Stimulated activated naive B cell treated with anti-CD40 and anti-IgM and Interleukin-4, amounts not matched to agents 10 μg/mL and 1 μg/mL and 100 μg/mL, for 72 hours (primary cell): ENCODE results near the gene SLC22A3.

ENCODE experiments used
- ATAC-seq, 2 donors: fragments of 150-1000 bp; cut with Tn5 transposase; replicated peaks; 2 replicates each; pipeline ENCODE4 v1.10.0; 2021; ENCODE audit warnings: moderate library complexity in 1 of 2
- DNase-seq: peaks from one replicate; pipeline ENCODE4 v3.0.0; 2021
- H3K27ac Mint-ChIP-seq: one replicate; pipeline ENCODE4 v1.8.0; 2022; ENCODE audit warnings: mild to moderate bottlenecking, mixed read lengths
- H3K27me3 Mint-ChIP-seq, 2 donors: one replicate each; pipeline ENCODE4 v1.8.0; 2022; ENCODE audit warnings: mixed read lengths in 2 of 2
- H3K36me3 Mint-ChIP-seq, 2 donors: one replicate each; pipeline ENCODE4 v1.8.0; 2022; ENCODE audit warnings: mixed read lengths in 2 of 2, mild to moderate bottlenecking in 1 of 2
- H3K4me1 Mint-ChIP-seq, 2 donors: one replicate each; pipeline ENCODE4 v1.8.0; 2022; ENCODE audit warnings: mixed read lengths in 2 of 2, mild to moderate bottlenecking in 1 of 2
- H3K4me3 Mint-ChIP-seq, 2 donors: one replicate each; pipeline ENCODE4 v1.8.0; 2022; ENCODE audit warnings: mild to moderate bottlenecking in 2 of 2, mixed read lengths in 2 of 2, moderate library complexity in 1 of 2
- H3K9me3 Mint-ChIP-seq, 2 donors: one replicate each; pipeline ENCODE4 v1.8.0; 2022; ENCODE audit warnings: mixed read lengths in 2 of 2, mild to moderate bottlenecking in 1 of 2

Gene SLC22A3

DNA sequence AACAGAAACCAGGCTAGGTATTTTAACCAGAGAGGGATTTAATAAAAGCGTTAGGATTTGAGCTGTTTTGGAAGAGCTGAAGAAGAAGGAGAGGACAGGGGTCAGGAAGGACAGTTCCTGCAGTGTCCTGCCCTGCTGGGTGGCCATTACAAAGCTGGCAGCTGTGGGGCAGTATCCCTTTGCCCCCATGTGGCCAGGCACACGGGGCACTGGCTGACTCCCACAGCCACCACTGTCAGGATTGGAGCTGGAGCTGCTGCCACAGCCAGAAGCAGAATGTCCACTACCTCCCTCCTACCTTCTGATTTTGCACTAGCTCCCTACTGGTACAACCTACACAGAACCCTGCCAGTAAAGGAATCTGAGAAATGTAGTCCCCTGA, 46.5 kb downstream of the SLC22A3 start:
- Mint-ChIP-seq H3K4me3 (no peak overlapping the region), H3K36me3 (no peaks in the 10 kb centered on the region), H3K27ac (no peak overlapping the region), H3K9me3 (peaks cover 0 to 5% of the 10 kb centered on the region in 2 donors), H3K27me3 (peaks cover 11 to 14% of the 10 kb centered on the region in 2 donors), H3K4me1 (no peaks in the 10 kb centered on the region)
- DNase-seq (no peak), ATAC-seq (no peak)

DNA sequence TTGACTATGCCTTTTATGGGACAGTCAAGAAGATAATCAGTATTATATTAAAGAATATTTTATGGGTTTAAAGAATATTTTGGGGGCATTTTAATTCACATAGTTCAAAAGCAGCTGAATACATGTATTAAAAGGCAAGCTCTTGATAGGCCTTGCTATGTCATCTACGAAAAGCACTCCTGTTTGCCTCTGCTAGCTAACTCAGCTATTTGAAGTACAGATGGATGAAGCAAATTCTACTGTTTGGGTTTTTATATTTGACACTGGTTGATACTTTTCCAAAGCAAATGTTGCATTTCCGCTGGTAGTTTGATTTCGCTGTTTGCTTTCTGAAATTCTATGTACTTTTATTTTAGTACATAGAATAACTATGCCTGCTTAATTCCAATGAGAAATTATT, 47.0 kb downstream of the SLC22A3 start:
- Mint-ChIP-seq H3K27ac (no peak overlapping the region), H3K4me1 (no peaks in the 10 kb centered on the region), H3K36me3 (no peaks in the 10 kb centered on the region), H3K27me3 (peaks cover 6 to 11% of the 10 kb centered on the region in 2 donors), H3K9me3 (peaks cover 0 to 5% of the 10 kb centered on the region in 2 donors), H3K4me3 (no peak overlapping the region)
- ATAC-seq (no peak), DNase-seq (no peak)

DNA sequence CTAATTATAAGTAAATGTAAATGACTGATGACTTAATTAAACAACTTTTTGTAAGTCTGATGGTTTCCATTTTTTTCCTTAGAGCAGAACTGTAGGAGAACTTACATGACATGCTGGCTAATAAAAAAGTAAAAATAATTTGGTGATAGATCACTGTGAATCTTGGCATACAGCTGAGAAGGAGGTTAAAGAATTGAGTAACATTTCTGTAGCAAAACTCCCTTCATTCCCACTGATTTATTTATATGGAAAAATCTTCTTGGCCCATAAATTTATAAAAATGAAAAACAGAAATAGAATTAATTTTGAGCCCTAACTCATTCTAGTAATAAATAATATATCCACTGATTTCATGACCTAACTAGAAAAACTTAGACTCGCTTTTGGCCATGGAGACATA, 48.1 kb downstream of the SLC22A3 start:
- no peak overlapping the region for H3K4me3 Mint-ChIP-seq
- H3K9me3 Mint-ChIP-seq: peaks cover 3 to 5% of the 10 kb centered on the region in 2 donors
- ATAC-seq: no peak
- no peak for DNase-seq
- H3K4me1 Mint-ChIP-seq: peaks cover 0 to 3% of the 10 kb centered on the region in 2 donors
- H3K27me3 Mint-ChIP-seq: peaks cover 0 to 13% of the 10 kb centered on the region in 2 donors
- H3K27ac Mint-ChIP-seq: no peak overlapping the region
- no peaks in the 10 kb centered on the region for H3K36me3 Mint-ChIP-seq

DNA sequence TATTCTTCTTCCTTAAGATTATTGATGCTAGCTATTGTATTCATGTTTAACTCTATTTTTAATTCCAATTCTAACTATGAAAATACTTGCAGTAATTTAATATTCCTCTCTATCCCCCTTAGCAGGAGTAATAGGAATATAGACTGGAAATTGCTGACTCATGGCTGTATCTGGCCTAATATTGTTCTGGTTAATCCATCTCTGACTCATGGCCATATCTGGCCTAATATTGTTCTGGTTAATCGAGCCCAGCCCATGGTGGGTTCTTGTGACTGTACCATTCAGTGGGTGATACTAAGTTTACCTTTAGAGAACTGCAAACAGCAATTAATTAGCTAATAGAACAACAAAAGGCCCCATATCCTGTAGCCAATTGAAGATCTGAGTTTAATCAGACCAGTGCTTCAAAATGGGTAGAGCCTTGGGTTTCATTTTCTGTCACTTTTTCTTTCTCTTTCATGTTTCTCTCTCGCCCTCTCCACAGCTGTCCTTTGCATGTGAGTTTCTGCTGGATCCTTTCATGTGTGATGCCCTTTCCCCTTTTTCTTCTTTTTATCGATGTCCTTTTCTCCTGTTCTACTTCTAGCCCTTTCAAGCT, 50.6 kb downstream of the SLC22A3 start:
- Mint-ChIP-seq H3K27me3 (peaks cover 0 to 15% of the 10 kb centered on the region in 2 donors), H3K9me3 (peaks cover 1 to 3% of the 10 kb centered on the region in 2 donors), H3K4me1 (peaks cover 0 to 3% of the 10 kb centered on the region in 2 donors), H3K27ac (no peak overlapping the region), H3K4me3 (no peak overlapping the region), H3K36me3 (no peaks in the 10 kb centered on the region)
- DNase-seq (no peak), ATAC-seq (peak in 1 of 2 donors; percentile 56)

DNA sequence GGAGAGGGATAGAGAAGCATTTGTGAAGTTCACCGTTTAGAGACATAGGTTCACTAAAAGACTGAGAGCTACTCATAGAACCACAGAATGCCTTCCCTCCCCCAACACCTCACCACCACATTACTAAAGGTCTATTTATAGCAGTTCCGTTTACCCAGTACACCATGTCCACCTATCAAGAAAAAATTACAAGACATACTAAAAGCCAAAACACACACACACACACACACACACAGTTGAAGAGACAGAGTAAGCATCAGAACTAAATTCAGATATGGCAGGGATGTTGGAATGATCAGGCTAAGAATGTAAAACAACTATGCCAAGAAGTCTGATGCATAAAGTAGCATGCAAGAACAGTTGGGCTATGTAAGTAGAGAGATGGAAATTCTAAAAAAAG, 52.3 kb downstream of the SLC22A3 start:
- DNase-seq (no peak), ATAC-seq (no peak)
- H3K9me3 Mint-ChIP-seq: peaks cover 1 to 3% of the 10 kb centered on the region in 2 donors
- H3K4me1 Mint-ChIP-seq: peaks cover 0 to 3% of the 10 kb centered on the region in 2 donors
- no peaks in the 10 kb centered on the region for H3K36me3 Mint-ChIP-seq
- H3K27ac Mint-ChIP-seq: no peak overlapping the region
- H3K27me3 Mint-ChIP-seq: peaks cover 0 to 19% of the 10 kb centered on the region in 2 donors
- H3K4me3 Mint-ChIP-seq: no peak overlapping the region

DNA sequence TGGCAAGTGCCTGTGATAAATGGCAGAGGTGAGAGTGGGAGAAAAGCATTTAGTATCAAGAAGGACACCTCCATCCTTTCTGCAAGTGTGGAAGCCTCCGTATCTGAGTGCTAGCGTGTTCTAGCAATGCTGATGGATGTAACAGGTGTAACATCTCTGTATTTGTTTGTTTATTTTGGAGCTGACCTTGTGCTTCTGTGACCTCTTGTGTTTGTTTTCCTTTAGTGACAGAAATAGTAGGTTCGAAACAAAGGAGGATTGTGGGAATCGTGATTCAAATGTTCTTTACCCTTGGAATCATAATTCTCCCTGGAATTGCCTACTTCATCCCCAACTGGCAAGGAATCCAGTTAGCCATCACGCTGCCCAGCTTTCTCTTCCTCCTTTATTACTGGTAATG, 60.4 kb downstream of the SLC22A3 start:
- no peaks in the 10 kb centered on the region for H3K9me3 Mint-ChIP-seq
- no peaks in the 10 kb centered on the region for H3K4me1 Mint-ChIP-seq
- no peak overlapping the region for H3K27ac Mint-ChIP-seq
- no peaks in the 10 kb centered on the region for H3K36me3 Mint-ChIP-seq
- peaks cover 0 to 17% of the 10 kb centered on the region in 2 donors for H3K27me3 Mint-ChIP-seq
- H3K4me3 Mint-ChIP-seq: no peak overlapping the region
- ATAC-seq (no peak), DNase-seq (no peak)

DNA sequence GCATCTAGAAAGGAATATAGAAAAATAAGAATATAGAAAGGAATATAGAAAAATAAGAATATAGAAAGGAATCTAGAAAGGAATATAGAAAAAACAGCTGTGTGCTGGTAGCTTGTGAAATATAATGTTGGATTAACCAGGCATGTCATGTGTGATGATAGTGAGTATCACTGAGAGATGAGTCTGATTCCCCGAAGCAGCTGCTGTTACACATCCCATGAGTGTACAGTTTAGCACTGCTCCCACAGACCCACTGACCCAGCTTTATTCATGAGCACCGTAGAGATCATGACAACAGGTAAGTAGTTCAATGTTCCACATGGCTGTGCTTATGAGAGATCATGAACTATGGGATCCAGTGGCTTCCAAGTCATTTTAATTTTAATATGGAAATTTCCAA, 64.8 kb downstream of the SLC22A3 start:
- no peak for DNase-seq
- no peaks in the 10 kb centered on the region for H3K36me3 Mint-ChIP-seq
- H3K27ac Mint-ChIP-seq: no peak overlapping the region
- no peak overlapping the region for H3K4me3 Mint-ChIP-seq
- H3K9me3 Mint-ChIP-seq: peaks cover 5 to 12% of the 10 kb centered on the region in 2 donors
- no peaks in the 10 kb centered on the region for H3K4me1 Mint-ChIP-seq
- no peak for ATAC-seq
- H3K27me3 Mint-ChIP-seq: peaks cover 12 to 15% of the 10 kb centered on the region in 2 donors

DNA sequence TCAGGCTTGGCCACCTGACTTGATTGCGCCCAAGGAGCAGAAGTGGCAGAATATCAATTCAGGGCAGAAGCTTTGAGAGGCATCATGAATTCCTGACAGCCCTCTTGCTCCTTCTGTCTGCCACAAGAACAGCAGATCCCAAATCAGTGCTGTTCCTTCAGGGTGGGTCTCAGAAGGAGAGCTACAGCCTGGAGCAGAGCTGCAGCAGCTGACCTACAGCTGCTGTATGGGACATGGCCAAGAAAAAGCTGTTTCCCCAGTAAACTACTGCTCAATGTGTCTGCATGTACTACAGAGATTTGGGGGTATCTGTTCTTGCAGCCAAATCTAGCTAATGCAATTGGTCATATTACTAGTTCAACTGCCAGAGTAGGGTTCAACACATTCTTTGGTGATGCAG, 69.0 kb downstream of the SLC22A3 start:
- Mint-ChIP-seq H3K36me3 (no peaks in the 10 kb centered on the region), H3K4me3 (no peak overlapping the region), H3K4me1 (no peaks in the 10 kb centered on the region), H3K27ac (no peak overlapping the region), H3K27me3 (peaks cover 29 to 35% of the 10 kb centered on the region in 2 donors), H3K9me3 (peaks cover 5 to 13% of the 10 kb centered on the region in 2 donors)
- ATAC-seq (no peak), DNase-seq (no peak)

DNA sequence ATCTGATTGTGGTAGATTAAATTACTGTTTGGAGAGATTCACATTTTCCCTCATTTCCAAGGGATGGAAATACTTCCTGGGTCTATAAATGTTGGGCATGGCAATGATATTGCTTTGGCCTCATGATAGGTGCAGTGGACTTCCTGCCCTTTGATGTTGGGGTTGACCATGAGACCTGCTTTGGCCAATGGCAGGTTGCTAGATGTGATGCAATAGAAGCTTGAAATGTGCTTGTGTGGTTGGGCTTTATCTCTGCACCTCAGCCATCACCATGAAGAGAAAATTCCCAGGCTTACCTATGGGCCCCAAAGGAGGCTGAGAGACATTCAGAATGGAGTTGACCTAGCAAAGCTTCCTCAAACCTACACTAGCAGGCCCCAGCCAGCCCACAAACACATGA, 69.4 kb downstream of the SLC22A3 start:
- ATAC-seq (no peak), DNase-seq (no peak)
- H3K36me3 Mint-ChIP-seq: no peaks in the 10 kb centered on the region
- H3K4me1 Mint-ChIP-seq: no peaks in the 10 kb centered on the region
- H3K27me3 Mint-ChIP-seq: peaks cover 31 to 37% of the 10 kb centered on the region in 2 donors
- H3K4me3 Mint-ChIP-seq: no peak overlapping the region
- H3K9me3 Mint-ChIP-seq: peaks cover 5 to 13% of the 10 kb centered on the region in 2 donors
- no peak overlapping the region for H3K27ac Mint-ChIP-seq

DNA sequence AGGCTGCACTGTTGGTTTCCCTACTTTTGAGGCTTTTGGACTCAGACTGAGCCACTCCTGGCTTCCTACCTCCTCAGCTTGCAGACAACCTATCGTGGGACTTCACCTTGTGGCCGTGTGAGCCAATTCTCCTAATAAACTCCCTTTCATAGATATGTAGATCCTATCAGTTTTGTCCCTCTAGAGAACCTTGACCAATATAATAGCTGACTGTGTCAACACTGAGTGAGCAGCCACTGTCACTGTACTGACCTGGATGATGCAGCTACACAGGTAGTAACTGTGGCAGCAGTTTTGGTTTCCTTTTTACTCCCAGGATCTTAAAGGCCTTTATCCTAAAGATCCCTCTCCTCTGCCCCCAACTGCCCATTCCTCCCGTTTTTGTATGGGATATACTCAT, 70.2 kb downstream of the SLC22A3 start:
- Mint-ChIP-seq H3K9me3 (peaks cover 5 to 13% of the 10 kb centered on the region in 2 donors), H3K27me3 (peaks cover 28 to 37% of the 10 kb centered on the region in 2 donors), H3K4me3 (no peak overlapping the region), H3K4me1 (no peaks in the 10 kb centered on the region), H3K27ac (no peak overlapping the region), H3K36me3 (no peaks in the 10 kb centered on the region)
- DNase-seq (no peak), ATAC-seq (no peak)

DNA sequence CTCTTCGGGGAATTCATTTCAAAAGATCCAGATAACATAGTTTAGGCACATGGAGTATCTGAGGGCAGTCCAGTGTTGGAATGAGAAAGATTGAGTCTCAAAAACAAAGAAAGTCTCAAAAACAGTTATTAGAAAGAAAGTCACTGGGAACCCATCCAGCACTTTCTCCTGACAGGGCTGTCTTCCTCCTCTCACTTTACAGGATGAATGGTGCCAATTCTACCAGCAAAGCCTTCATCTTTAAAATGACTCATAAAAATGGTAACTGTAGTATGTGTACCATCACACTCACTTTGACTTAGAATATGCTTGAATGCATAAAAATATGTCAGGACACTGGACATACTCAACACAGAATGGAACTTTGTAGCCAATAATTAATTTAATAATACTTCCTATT, 71.3 kb downstream of the SLC22A3 start:
- no peak overlapping the region for H3K27ac Mint-ChIP-seq
- H3K36me3 Mint-ChIP-seq: no peaks in the 10 kb centered on the region
- ATAC-seq (no peak), DNase-seq (no peak)
- H3K4me3 Mint-ChIP-seq: no peak overlapping the region
- H3K9me3 Mint-ChIP-seq: peaks cover 0 to 9% of the 10 kb centered on the region in 2 donors
- H3K4me1 Mint-ChIP-seq: no peaks in the 10 kb centered on the region
- H3K27me3 Mint-ChIP-seq: peaks cover 28 to 37% of the 10 kb centered on the region in 2 donors

DNA sequence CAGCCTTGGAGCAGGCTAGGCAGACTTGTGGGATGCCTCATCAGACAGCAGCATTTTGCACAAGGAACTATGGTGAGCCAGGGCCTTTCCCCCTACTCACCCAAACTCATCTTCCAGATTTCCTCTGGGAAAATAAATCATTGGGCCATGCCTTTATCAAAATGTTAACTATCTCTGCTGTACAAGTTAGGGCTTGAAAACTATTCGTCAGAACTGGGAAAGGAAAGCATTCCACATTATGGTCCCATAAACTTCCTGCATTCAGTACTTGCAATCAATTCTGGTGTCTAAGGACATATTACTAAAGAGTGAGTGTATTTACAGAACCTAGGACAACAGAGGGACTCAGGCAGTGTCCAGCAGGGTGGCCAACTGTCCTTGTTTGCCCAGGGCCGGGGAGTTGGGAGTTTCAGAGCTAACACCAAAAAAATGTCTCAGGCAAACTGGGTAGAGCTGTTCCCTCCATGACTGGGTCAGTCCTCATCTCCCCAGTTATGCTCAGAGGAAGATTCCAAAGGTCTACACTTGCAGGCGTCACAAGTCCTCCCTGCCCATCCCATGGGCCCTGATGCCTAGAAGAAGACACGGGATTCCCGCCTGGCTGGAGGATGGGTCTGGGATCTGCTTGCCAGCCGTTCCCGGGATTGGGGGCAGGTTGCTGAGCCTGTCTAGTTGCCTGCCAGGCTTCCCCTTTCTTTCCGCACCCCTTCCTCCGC, 72.2 kb downstream of the SLC22A3 start:
- peaks cover 0 to 4% of the 10 kb centered on the region in 2 donors for H3K9me3 Mint-ChIP-seq
- H3K36me3 Mint-ChIP-seq: no peaks in the 10 kb centered on the region
- no peak overlapping the region for H3K27ac Mint-ChIP-seq
- H3K27me3 Mint-ChIP-seq: peaks cover 31 to 34% of the 10 kb centered on the region in 2 donors
- no peak for ATAC-seq
- DNase-seq: no peak
- H3K4me3 Mint-ChIP-seq: no peak overlapping the region
- H3K4me1 Mint-ChIP-seq: no peaks in the 10 kb centered on the region

DNA sequence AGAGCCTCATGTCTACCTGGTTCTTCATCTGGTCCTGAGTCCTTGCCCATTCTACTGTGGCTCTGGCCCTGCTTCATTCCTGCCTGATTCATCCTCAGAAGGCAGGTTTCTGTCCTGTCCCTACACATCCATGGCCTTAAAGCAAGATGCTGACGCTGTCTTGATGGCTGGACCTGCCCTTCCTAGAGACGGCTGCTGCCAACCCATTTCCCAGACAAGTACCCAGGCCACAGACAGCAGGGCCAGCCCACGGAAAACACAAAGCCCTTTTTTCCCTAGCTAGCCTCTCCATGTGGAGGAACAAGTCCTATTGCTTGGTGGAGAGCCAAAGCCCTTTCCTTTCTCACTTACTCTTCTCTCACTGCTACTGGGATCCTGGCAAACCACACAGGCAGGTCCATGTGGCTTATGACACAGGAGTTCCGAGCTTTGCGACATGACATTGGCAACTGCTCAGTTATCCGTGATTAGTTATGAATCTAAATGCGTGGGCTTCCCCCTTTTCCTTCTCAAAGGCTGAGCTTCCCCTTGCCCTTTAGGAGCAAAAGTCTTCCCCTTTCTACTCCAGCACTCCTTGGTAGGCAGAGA, 72.9 kb downstream of the SLC22A3 start:
- no peak for ATAC-seq

DNA sequence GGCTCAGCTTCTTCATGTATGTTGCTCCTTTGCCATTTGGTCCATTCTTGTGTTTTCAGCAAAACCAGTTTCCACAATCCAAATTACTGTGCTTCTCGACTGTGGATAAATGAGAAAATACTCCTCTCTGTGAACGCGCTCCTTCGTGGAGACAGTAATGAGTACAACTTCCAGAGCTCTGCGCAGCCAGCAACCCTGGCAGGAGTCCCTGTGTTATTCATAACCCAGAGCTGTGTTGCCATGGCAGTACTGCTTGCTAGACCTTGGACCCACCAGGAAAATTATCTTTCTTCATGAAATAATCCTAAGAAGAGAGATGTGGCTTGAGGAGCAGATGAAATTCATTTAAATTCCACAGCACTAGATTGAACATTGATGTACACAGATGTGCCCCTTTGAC, 73.7 kb downstream of the SLC22A3 start:
- H3K4me3 Mint-ChIP-seq: no peak overlapping the region

More for the DNA sequence above, 72.9 kb downstream of the SLC22A3 start:
- H3K27ac Mint-ChIP-seq: no peak overlapping the region
- no peaks in the 10 kb centered on the region for H3K36me3 Mint-ChIP-seq
- peaks cover under 1 to 1% of the 10 kb centered on the region in 2 donors for H3K4me1 Mint-ChIP-seq
- peaks cover 32 to 33% of the 10 kb centered on the region in 2 donors for H3K27me3 Mint-ChIP-seq
- peaks cover 0 to 3% of the 10 kb centered on the region in 2 donors for H3K9me3 Mint-ChIP-seq
- no peak overlapping the region for H3K4me3 Mint-ChIP-seq
- no peak for DNase-seq

DNA sequence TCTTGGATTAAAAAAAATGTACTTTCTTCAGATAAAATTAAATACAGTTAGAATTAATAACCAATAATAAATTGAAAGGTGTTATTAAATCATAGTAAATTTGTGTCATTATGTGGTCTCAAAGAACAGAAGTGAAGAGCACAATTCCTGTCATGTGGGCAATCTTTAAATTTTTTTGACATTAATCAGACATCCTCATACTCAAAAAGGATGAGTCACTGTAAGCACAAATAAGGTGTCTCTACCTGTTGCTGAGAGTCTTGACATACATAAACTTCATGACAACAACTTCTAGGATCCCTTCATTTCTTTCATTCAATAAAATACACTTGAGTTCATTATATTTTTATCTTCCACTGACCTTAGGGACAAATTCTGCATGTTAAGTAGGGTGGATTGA, 76.1 kb downstream of the SLC22A3 start:
- no peaks in the 10 kb centered on the region for H3K36me3 Mint-ChIP-seq

More for the DNA sequence above, 73.7 kb downstream of the SLC22A3 start:
- DNase-seq (no peak), ATAC-seq (no peak)
- no peak overlapping the region for H3K27ac Mint-ChIP-seq
- H3K27me3 Mint-ChIP-seq: peaks cover 39 to 40% of the 10 kb centered on the region in 2 donors
- peaks cover 0 to 3% of the 10 kb centered on the region in 2 donors for H3K9me3 Mint-ChIP-seq
- H3K36me3 Mint-ChIP-seq: no peaks in the 10 kb centered on the region
- H3K4me1 Mint-ChIP-seq: peaks cover 5 to 6% of the 10 kb centered on the region in 2 donors

More for the DNA sequence above, 76.1 kb downstream of the SLC22A3 start:
- H3K9me3 Mint-ChIP-seq: peaks cover 0 to 3% of the 10 kb centered on the region in 2 donors
- H3K27ac Mint-ChIP-seq: no peak overlapping the region
- ATAC-seq (no peak), DNase-seq (no peak)
- peaks cover 46 to 48% of the 10 kb centered on the region in 2 donors for H3K27me3 Mint-ChIP-seq
- no peak overlapping the region for H3K4me3 Mint-ChIP-seq
- H3K4me1 Mint-ChIP-seq: peaks cover 5 to 6% of the 10 kb centered on the region in 2 donors
